GM19193 (cell line): ENCODE data around the gene C12orf43.

Source experiments
- POLR2A ChIP-seq: IDR thresholded peaks from 4 replicates; pipeline ENCODE4 v1.6.1; 2011; ENCODE audit not compliant: insufficient read depth, insufficient read length; ENCODE audit errors: extremely low read depth

Gene C12orf43

GRCh38 chr12:120994059-120994458 lies 22.2 kb downstream of the C12orf43 start:
- no peak for TF ChIP-seq POLR2A

DNA sequence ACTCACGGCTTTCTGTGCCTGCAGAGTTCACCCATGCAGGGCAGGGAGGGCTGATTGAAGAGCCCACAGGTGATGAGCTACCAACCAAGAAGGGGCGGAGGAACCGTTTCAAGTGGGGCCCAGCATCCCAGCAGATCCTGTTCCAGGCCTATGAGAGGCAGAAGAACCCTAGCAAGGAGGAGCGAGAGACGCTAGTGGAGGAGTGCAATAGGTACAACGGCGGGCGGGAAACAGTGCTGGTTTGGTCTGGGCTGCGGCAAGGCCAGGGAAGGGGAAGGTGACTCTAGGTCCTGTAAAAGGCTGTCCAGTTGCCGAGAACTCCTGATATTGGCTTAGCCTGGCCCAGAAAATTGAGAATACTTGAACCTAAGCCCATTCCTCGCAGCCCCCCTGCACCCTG lies 22.8 kb downstream of the C12orf43 start:
- TF ChIP-seq POLR2A: no peak

GRCh38 chr12:120992989-120993388 lies 23.3 kb downstream of the C12orf43 start:
- TF ChIP-seq POLR2A: no peak

DNA sequence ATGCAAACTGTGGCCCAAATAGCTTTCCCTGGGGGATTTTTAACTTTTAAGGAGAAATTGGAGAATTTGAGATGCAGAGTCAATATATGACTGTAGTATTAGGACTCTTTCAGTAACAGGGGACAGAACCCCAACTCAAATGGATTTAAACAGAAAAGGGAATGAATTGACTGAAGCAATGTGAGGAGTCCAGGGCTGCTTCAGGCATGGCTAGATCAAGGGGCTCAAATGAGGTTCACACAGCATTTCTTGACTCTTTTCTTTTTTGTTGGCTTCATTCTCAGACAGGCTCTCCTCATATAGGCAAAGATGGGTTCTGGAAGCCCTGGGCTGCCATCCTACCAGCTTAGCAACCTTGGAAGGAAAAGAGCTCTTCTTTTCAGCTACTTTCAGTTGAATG lies 24.3 kb downstream of the C12orf43 start:
- TF ChIP-seq POLR2A: no peak

DNA sequence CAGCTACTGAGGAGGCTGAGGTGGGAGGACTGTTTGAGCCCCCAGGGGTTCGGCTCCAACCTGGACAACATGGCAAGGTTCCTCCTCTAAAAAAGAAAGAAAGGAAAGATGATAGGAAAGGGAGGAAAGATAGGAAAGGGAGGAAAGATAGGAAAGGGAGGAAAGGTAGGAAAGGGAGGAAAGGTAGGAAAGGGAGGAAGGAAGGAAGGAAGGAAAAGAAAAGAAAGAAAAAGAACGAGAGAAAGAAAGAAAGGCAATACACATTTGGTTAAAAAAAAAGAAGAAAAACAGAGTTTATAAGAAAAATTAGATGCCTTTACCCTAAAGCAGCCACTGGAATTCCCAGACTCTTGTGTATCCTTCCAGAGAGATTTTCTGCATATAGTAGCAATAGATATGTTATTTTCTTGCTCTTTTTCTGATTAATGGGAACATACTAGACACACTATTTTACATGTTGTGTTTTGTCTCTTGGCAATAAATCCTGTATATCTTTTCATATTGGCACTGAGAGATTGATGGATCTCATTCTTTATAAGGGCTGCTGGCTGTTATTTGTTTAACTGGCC lies 25.7 kb downstream of the C12orf43 start:
- TF ChIP-seq POLR2A: no peak

DNA sequence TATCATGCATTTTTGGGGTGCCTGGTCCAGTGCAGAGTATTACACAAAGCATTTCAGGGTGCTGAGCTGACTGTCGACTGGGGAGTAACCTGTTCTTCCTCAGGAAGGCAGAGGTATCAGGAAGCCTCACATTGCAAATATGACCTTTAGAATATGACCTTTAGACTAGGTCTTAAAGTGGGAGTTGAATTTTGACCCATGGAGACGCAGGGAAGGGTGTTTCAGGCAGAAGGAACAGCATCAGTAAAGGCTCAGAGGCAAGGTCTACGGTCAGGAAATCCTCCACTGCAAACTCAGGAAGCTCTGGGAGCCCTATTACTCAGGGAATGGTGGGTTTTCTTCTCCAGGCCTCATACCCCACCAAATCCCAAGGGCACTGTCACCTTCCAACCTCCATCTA lies 26.6 kb downstream of the C12orf43 start:
- TF ChIP-seq POLR2A: no peak

DNA sequence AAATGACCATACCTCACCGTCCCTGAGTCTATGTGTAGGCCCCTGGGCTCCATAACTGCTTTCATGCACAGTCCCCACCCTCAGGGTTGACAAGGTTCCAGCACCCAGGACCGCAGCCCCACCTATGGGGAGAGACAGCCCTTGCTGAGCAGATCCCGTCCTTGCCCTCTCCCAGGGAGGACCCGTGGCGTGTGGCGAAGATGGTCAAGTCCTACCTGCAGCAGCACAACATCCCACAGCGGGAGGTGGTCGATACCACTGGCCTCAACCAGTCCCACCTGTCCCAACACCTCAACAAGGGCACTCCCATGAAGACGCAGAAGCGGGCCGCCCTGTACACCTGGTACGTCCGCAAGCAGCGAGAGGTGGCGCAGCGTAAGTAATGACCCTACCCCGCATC lies 27.6 kb downstream of the C12orf43 start:
- TF ChIP-seq POLR2A: no peak

DNA sequence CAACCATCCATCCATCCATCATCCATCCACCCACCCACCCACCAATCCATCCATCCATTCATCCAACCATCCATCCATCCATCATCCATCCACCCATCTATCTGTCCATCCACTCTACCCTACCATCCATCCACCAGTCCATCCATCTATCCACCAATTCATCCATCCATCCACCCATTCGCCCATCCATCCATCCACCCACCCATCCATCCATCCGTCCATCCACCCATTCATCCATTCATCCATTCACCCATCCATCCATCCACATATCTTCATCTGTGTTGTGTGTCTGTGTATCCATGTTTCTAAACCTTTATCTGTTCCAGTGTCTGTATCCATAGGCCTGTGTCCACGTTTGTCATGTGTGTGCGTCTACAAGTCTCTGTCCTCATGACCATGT lies 28.1 kb downstream of the C12orf43 start:
- no peak for TF ChIP-seq POLR2A

DNA sequence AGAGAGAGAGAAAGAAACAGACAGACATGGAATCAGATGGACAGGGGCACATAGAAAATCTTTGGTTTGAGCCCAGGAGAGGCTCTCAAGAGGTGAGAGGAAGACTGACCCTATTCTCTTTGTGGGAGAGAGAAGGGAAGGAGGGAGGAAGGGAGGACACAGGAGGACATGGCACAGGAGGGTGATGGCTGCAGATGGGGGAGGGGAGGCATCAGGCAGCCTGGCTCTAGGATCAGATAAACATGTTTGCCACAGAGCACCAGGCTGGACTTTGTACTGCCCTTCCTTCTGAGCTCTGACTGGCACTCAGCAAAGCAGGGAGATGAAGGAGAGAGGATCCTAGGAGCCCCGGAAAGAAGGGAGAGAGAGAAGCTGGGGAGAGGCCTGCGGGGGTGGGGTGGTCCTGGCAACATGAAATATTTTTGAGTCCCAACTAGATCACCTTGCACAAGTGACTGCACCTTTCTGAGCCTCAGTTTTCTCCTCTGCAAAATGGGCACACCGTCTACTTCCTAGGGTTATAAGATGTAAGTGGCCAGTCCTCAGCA lies 31.9 kb downstream of the C12orf43 start:
- TF ChIP-seq POLR2A: no peak

DNA sequence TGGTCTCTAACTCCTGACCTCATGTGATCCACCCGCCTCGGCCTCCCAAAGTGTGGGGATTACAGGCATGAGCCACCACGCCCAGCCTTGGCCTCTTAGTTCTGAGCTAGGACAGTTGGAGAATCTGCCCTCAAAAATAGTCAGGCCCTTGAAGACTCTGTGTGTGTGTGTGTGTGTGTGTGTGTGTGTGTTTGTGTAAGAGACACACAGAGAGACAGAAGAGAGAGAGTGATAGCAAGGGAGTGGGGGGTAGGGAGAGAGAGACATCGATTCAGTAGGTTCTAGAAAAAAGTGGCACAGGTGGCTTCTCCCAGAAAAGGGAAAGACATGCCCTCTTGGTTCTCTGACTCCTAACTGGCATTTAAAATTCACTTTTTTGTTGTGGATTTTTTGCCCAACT lies 32.5 kb downstream of the C12orf43 start:
- no peak for TF ChIP-seq POLR2A

DNA sequence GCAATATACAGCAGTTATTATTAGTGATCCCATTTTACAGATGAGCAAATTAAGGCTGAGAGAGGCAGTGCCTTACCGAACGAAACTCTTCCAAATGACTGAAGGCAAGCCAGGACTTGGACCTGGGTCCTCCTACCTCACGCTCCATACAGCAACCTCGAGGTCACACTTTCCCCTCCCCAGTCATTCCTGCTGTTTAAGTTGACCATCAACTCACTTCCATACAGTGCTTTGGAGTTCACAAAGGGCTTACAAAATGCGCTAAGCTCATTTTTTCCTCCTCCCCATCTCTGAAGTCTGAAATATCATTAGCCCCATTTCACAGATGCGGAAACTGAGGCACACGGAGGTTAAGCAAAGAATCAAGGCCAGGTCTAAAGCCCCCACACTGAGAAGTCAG lies 33.6 kb downstream of the C12orf43 start:
- TF ChIP-seq POLR2A: no peak

GRCh38 chr12:120981407-120981941 lies 34.8 kb downstream of the C12orf43 start:
- no peak for TF ChIP-seq POLR2A

GRCh38 chr12:120980800-120981368 lies 35.4 kb downstream of the C12orf43 start:
- no peak for TF ChIP-seq POLR2A

GRCh38 chr12:120979862-120980696 lies 36.2 kb downstream of the C12orf43 start:
- TF ChIP-seq POLR2A: no peak

DNA sequence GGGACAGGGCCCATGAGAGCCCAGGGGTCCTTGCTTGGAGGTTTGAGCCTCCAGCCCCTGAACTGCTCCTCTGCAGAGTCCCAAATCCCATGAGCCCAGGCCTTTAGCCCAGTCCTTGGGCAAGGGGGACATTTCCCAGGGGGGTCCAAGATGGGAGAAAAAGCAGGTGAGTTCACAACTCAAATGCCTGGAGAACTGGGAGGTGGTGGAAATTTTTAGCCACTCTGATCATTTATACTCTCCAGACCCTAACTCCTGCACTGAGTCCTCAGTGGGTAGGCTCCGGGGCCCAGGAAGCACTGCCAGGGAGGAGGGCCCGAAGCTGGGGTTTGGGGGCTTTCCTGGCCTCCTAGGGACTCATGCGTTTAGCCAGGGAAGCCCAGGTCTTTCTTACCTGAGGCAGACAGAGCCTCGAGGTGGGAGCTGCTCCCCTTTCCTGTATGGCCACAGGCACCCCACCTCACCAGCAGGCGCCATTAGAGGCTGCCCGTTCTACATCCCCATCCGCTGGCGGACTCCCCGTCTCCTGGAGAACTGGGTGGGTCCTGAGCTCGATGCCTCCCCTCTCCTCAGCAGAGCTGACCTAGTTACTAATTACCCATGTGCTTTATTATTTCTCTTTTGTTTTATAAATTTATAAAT lies 36.9 kb downstream of the C12orf43 start:
- TF ChIP-seq POLR2A: no peak
